GM23248 (cell line): ENCODE measurements around the gene LRRFIP1.

Experiments used
- EZH2 ChIP-seq: fragments of 200-600 bp; sonication (generic); IDR thresholded peaks from 2 replicates; pipeline ENCODE4 v1.6.1; 2018; ENCODE audit warnings: antibody characterized with exemption, mild to moderate bottlenecking; ENCODE audit not compliant: insufficient read depth, poor library complexity, severe bottlenecking
- EZH2phosphoT487 ChIP-seq: fragments of 200-600 bp; sonication (generic); IDR thresholded peaks from 2 replicates; pipeline ENCODE4 v1.6.1; 2018; ENCODE audit warnings: antibody characterized with exemption, moderate library complexity, mild to moderate bottlenecking, low read depth; ENCODE audit not compliant: insufficient read depth

GRCh38 chr2:237790353-237790752 lies 163.0 kb downstream of the LRRFIP1 start:
- TF ChIP-seq EZH2 (no peak), EZH2phosphoT487 (no peak)
